ENCODE data around the gene C15orf39. TPM values are rescaled to one million over a fixed set of nuclear protein-coding genes. Genes with fewer than 3 reads are reported as not detected.

The C15orf39 gene
- polyA plus RNA-seq, 1 donor from 2014 or later, result not detected

DNA sequence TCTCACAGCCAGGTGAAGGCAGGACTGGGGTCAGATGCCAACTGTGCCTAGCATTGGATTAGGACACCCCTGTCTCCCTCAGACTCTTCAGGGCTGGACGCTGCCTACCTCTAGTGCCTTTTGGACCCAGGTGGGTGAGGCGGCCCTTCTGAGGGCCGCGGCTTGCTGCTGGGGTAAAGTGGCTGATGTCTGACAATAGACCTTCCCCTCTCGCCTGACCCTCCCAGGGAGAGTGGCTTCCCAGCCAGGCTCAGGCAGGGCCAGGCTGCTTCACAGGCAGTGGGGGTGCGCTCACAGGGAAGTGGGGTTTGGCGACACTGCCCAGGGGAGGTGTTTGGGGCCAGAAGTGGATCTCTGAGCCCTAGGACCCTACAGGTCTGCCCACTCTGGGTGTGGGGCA, 43.3 kb upstream of the C15orf39 start:
- TF ChIP-seq TAF1 (IDR thresholded peaks at IDR 0.05; ENCODE audit: low read depth), result no peak
- no peak for TF ChIP-seq CTCF (IDR thresholded peaks at IDR 0.05; ENCODE audit: poor library complexity, severe bottlenecking)
- TF ChIP-seq REST (IDR thresholded peaks at IDR 0.05; ENCODE audit: borderline replicate concordance), result no peak
- TF ChIP-seq RAD21 (conservative IDR thresholded peaks at IDR 0.05), result no peak
- TF ChIP-seq SMC3 (conservative IDR thresholded peaks at IDR 0.05; ENCODE audit: poor library complexity), result no peak
- no peak for TF ChIP-seq EZH2 (IDR thresholded peaks at IDR 0.05; ENCODE audit: borderline replicate concordance, insufficient read depth, low read length, poor library complexity, severe bottlenecking)
- no peak for TF ChIP-seq MXI1 (conservative IDR thresholded peaks at IDR 0.05; ENCODE audit: poor library complexity, severe bottlenecking)
- no peak for TF ChIP-seq POLR2AphosphoS5 (IDR thresholded peaks at IDR 0.05)
- Histone ChIP-seq H3F3A (ENCODE audit: insufficient read depth, low read length, poor library complexity, severe bottlenecking) (no peaks in the 10 kb centered on the region), H3K27ac (ENCODE audit: low read length) (no peak overlapping the region), H3K9ac (ENCODE audit: low read length) (no peak overlapping the region), H3K36me3 (ENCODE audit: insufficient read depth, low read length) (no peaks in the 10 kb centered on the region), H3K4me2 (ENCODE audit: low read length) (no peak overlapping the region), H3K9me3 (ENCODE audit: low read length) (no peaks in the 10 kb centered on the region), H4K20me1 (ENCODE audit: insufficient read depth) (no peaks in the 10 kb centered on the region), H3K79me2 (replicated peaks; ENCODE audit: insufficient read depth, low read length) (no peaks in the 10 kb centered on the region), H3K4me3 (ENCODE audit: low read length) (no peak overlapping the region), H3K9me2 (ENCODE audit: insufficient read depth, low read length) (no peaks in the 10 kb centered on the region), H2AFZ (ENCODE audit: low read depth, low read length) (no peak overlapping the region), H3K27me3 (ENCODE audit: insufficient read depth, low read depth, low read length) (no peaks in the 10 kb centered on the region)

DNA sequence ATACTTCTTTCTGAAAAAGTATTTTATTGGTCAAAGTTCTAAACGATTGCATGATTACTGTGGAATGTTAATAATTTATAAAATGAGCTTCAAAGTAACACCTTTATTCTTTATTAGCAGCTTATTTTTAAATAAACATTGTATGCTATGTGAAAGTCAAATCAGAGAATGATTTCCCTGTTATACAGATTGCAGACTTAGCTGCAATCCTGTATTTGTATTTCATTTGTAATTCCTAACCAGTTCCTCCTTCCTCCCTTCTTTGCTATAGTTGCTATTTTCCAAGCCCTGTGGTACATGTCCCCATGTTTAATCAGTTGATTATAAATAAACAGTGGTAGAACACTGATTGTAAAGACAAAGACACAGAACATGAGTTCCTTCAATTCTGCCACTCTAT, 42.4 kb upstream of the C15orf39 start:
- H2AFZ ChIP-seq (ENCODE audit: low read depth, low read length), result no peak overlapping the region
- no peak overlapping the region for H3K4me2 ChIP-seq (ENCODE audit: low read length)
- no peak for TF ChIP-seq MXI1 (conservative IDR thresholded peaks at IDR 0.05; ENCODE audit: poor library complexity, severe bottlenecking)
- TF ChIP-seq POLR2AphosphoS5 (IDR thresholded peaks at IDR 0.05), result no peak
- TF ChIP-seq TAF1 (IDR thresholded peaks at IDR 0.05; ENCODE audit: low read depth), result no peak
- no peak for TF ChIP-seq REST (IDR thresholded peaks at IDR 0.05; ENCODE audit: borderline replicate concordance)
- H3K27me3 ChIP-seq (ENCODE audit: insufficient read depth, low read depth, low read length), result no peaks in the 10 kb centered on the region
- H3K27ac ChIP-seq (ENCODE audit: low read length), result no peak overlapping the region
- no peak overlapping the region for H3K9ac ChIP-seq (ENCODE audit: low read length)
- no peaks in the 10 kb centered on the region for H3K79me2 ChIP-seq (replicated peaks; ENCODE audit: insufficient read depth, low read length)
- no peaks in the 10 kb centered on the region for H3K36me3 ChIP-seq (ENCODE audit: insufficient read depth, low read length)
- H3K4me3 ChIP-seq (ENCODE audit: low read length), result no peak overlapping the region
- no peaks in the 10 kb centered on the region for H3K9me2 ChIP-seq (ENCODE audit: insufficient read depth, low read length)
- no peaks in the 10 kb centered on the region for H3F3A ChIP-seq (ENCODE audit: insufficient read depth, low read length, poor library complexity, severe bottlenecking)
- H3K9me3 ChIP-seq (ENCODE audit: low read length), result no peaks in the 10 kb centered on the region
- no peaks in the 10 kb centered on the region for H4K20me1 ChIP-seq (ENCODE audit: insufficient read depth)

All from neural cell (in vitro differentiated cells).